ENCODE results near the gene ARV1. TPM values are rescaled to one million over a fixed set of nuclear protein-coding genes. Genes with fewer than 3 reads are reported as not detected.

ARV1 gene
- total RNA-seq, 1 experiment from 2014 or later: 17.1 TPM

- Mint-ChIP-seq H3K4me1 (ENCODE audit: low read depth, unreplicated experiment) (no peaks in the 10 kb centered on the region), H3K9me3 (ENCODE audit: low read depth, unreplicated experiment) (no peaks in the 10 kb centered on the region), H3K36me3 (ENCODE audit: insufficient read depth, unreplicated experiment) (no peaks in the 10 kb centered on the region), H3K27ac (ENCODE audit: unreplicated experiment) (no peak overlapping the region), H3K27me3 (ENCODE audit: unreplicated experiment) (no peaks in the 10 kb centered on the region), H3K4me3 (ENCODE audit: low read depth, unreplicated experiment) (no peak overlapping the region)
- CTCF ChIA-PET: no interaction called here
- TF ChIP-seq CTCF (IDR thresholded peaks at IDR 0.05; ENCODE audit: unreplicated experiment): no peak
- intact Hi-C loops (cut with micrococcal nuclease; ENCODE audit: unreplicated experiment): no loop called here
- DNase-seq: no peak
- no TSS peak for BruUV-seq (replicated peaks)
Measured at GRCh38 chr1:230937371-230937770, 41.5 kb upstream of the ARV1 start.

- no peaks in the 10 kb centered on the region for H3K4me1 Mint-ChIP-seq (ENCODE audit: low read depth, unreplicated experiment)
- BruUV-seq (replicated peaks): no TSS peak
- H3K9me3 Mint-ChIP-seq (ENCODE audit: low read depth, unreplicated experiment): no peaks in the 10 kb centered on the region
- no peaks in the 10 kb centered on the region for H3K36me3 Mint-ChIP-seq (ENCODE audit: insufficient read depth, unreplicated experiment)
- CTCF ChIA-PET: no interaction called here
- no peak overlapping the region for H3K4me3 Mint-ChIP-seq (ENCODE audit: low read depth, unreplicated experiment)
- no peak for DNase-seq
- no peak overlapping the region for H3K27ac Mint-ChIP-seq (ENCODE audit: unreplicated experiment)
- no peaks in the 10 kb centered on the region for H3K27me3 Mint-ChIP-seq (ENCODE audit: unreplicated experiment)
- intact Hi-C loops (cut with micrococcal nuclease; ENCODE audit: unreplicated experiment): no loop called here
- no peak for TF ChIP-seq CTCF (IDR thresholded peaks at IDR 0.05; ENCODE audit: unreplicated experiment)
Measured at GRCh38 chr1:230938924-230939368, 39.9 kb upstream of the ARV1 start.

- Mint-ChIP-seq H3K27ac (ENCODE audit: unreplicated experiment) (no peak overlapping the region), H3K4me3 (ENCODE audit: low read depth, unreplicated experiment) (no peak overlapping the region), H3K9me3 (ENCODE audit: low read depth, unreplicated experiment) (no peaks in the 10 kb centered on the region), H3K36me3 (ENCODE audit: insufficient read depth, unreplicated experiment) (no peaks in the 10 kb centered on the region), H3K27me3 (ENCODE audit: unreplicated experiment) (no peaks in the 10 kb centered on the region), H3K4me1 (ENCODE audit: low read depth, unreplicated experiment) (no peaks in the 10 kb centered on the region)
- CTCF ChIA-PET: no interaction called here
- intact Hi-C loops (cut with micrococcal nuclease; ENCODE audit: unreplicated experiment): no loop called here
- BruUV-seq (replicated peaks): no TSS peak
- no peak for DNase-seq
- TF ChIP-seq CTCF (IDR thresholded peaks at IDR 0.05; ENCODE audit: unreplicated experiment): no peak
Measured at GRCh38 chr1:230939806-230940489, 38.9 kb upstream of the ARV1 start.

GRCh38 chr1:230940848-230941247 is 38.0 kb upstream of the ARV1 start:
- H3K27ac Mint-ChIP-seq (ENCODE audit: unreplicated experiment): no peak overlapping the region
- intact Hi-C loops (cut with micrococcal nuclease; ENCODE audit: unreplicated experiment): no loop called here
- H3K4me3 Mint-ChIP-seq (ENCODE audit: low read depth, unreplicated experiment): no peak overlapping the region
- no peaks in the 10 kb centered on the region for H3K4me1 Mint-ChIP-seq (ENCODE audit: low read depth, unreplicated experiment)
- no TSS peak for BruUV-seq (replicated peaks)
- CTCF ChIA-PET: no interaction called here
- no peak for DNase-seq
- no peaks in the 10 kb centered on the region for H3K9me3 Mint-ChIP-seq (ENCODE audit: low read depth, unreplicated experiment)
- no peak for TF ChIP-seq CTCF (IDR thresholded peaks at IDR 0.05; ENCODE audit: unreplicated experiment)
- H3K36me3 Mint-ChIP-seq (ENCODE audit: insufficient read depth, unreplicated experiment): no peaks in the 10 kb centered on the region
- no peaks in the 10 kb centered on the region for H3K27me3 Mint-ChIP-seq (ENCODE audit: unreplicated experiment)

Data from Calu3 (cell line).